Activated T-cell treated with anti-CD3 and anti-CD28 coated beads, Interleukin-2, amount 50 U/mL, for 48 hours (primary cell): ENCODE data around the gene PIGW.

Experiments used
- DNase-seq, 2 experiments: peaks; one replicate each; pipeline ENCODE4 v3.0.0-alpha.2; 2020

Gene PIGW

GRCh38 chr17:36546418-36547093, 11.8 kb downstream of the PIGW start:
- DNase-seq = no peak

GRCh38 chr17:36547776-36548175, 13.0 kb downstream of the PIGW start:
- no peak for DNase-seq

GRCh38 chr17:36550491-36551417, 16.0 kb downstream of the PIGW start:
- no peak for DNase-seq

- DNase-seq = no peak
Measured at GRCh38 chr17:36553459-36553858, 18.7 kb downstream of the PIGW start.

GRCh38 chr17:36566081-36566480, 31.3 kb downstream of the PIGW start:
- no peak for DNase-seq

- no peak for DNase-seq
Measured at GRCh38 chr17:36575028-36575427, 40.2 kb downstream of the PIGW start.

- DNase-seq = no peak
Measured at GRCh38 chr17:36576793-36577192, 42.0 kb downstream of the PIGW start.

- DNase-seq = no peak
Measured at GRCh38 chr17:36578671-36579070, 43.9 kb downstream of the PIGW start.

- DNase-seq = no peak
Measured at GRCh38 chr17:36583787-36584186, 49.0 kb downstream of the PIGW start.

- DNase-seq = no peak
Measured at GRCh38 chr17:36586138-36586537, 51.4 kb downstream of the PIGW start.
